Subcutaneous adipose tissue (tissue), 4 donors: ENCODE measurements around the gene CHD2. TPM values are rescaled to one million over a fixed set of nuclear protein-coding genes. Genes with fewer than 3 reads are reported as not detected.

Experiments used
- CTCF ChIP-seq: fragments of 450-650 bp; IDR thresholded peaks from one replicate; pipeline ENCODE4 v1.5.1; 2016; ENCODE audit warnings: low read depth, mild to moderate bottlenecking, control low read depth, antibody characterized with exemption, moderate library complexity
- total RNA-seq, 4 donors: library from RNA; depleted of rRNA; stranded (reverse); fragments of >200 nt; gene quantifications; one replicate each; pipeline ENCODE4 v1.1.0, GENCODE V29; 2016

Gene CHD2
- total RNA-seq, 4 donors from 2014 or later: 115 to 142 (median 128) TPM

GRCh38 chr15:92984161-92984560 is 84.0 kb downstream of the CHD2 start:
- TF ChIP-seq CTCF: no peak

- TF ChIP-seq CTCF: no peak
Observed at GRCh38 chr15:92989470-92989869, 89.3 kb downstream of the CHD2 start.

DNA sequence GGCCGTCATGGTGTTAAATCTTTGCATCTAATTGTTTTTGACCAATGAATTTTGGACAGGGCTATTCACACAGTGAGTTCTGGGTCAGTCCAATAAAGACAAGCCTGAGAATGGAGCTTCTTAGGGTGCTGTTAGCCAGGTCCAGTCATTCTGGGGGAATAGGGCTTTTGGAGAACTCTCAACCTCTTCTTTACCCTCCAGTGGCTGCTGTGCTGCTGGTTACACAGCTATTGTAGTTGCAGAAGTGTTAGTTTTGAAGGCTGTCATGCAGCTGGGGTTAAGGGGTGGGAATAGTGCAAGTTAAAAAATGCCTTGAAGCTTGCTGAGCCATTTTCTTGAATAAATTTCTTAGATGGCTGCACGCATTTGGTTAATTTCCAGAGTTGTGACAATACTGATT is 89.9 kb downstream of the CHD2 start:
- no peak for TF ChIP-seq CTCF

GRCh38 chr15:92992720-92993119 is 92.6 kb downstream of the CHD2 start:
- TF ChIP-seq CTCF: no peak

DNA sequence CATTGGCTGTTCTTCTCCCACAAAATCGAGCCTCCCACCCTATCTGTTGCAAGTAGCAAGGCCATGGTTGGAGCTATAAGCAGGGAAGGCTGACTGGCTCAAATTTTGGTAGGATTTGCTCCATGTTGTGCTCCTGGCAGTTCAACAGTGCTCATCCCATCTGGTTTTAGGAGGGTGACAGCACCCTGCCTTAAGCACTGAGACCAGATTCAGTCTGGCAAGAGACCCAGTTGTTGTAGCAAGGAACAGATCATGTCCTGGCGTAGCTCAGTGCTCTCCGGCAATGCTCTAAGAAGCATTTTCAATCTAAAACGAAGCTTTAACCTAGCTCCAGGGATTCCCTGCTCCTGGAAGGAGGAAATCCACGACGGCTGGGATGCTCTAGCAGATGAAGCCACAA is 97.7 kb downstream of the CHD2 start:
- no peak for TF ChIP-seq CTCF

- TF ChIP-seq CTCF: no peak
Observed at GRCh38 chr15:93001156-93001555, 101.0 kb downstream of the CHD2 start.

- TF ChIP-seq CTCF: no peak
Observed at GRCh38 chr15:93001881-93002280, 101.8 kb downstream of the CHD2 start.

DNA sequence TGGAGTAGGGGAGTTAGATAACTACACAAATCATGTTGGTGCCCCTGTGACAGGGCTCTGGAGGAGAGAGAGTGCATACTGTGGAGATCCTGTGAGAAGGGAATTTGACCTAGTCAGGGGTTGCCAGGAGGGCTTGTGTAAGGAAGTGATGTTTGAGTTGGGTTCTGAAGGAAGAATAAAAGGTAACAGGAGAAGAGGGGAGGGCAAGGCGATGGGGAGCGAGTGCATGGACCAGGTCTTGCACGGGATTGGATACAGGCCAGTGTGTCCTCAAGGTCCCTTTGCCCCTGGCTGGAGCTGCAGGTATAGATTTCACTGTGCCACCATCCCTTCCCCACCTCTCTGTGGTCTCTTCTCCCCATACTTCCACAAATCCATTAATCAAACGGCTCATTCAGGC is 105.0 kb downstream of the CHD2 start:
- TF ChIP-seq CTCF: no peak
